ENCODE results near the gene RAG1.

The RAG1 gene

DNA sequence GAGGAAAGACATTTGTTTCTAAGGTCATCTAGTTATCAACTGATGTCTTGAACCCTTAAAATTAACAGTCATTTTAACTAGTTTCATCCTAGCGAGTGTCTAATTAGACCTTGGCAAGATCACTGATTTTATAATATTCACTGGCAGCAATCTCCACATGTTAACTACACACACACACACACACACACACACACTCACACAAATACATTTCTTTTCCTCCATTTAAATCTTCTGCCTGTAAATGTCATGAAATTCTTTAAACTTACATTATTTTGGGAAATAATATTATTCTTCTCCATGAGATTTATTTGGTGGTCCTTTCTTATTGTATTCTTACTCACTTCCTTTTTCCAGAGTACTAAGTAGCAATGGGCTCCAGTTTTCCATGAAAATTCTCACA lies 23.6 kb downstream of the RAG1 start:
- DNase-seq = no peak

DNA sequence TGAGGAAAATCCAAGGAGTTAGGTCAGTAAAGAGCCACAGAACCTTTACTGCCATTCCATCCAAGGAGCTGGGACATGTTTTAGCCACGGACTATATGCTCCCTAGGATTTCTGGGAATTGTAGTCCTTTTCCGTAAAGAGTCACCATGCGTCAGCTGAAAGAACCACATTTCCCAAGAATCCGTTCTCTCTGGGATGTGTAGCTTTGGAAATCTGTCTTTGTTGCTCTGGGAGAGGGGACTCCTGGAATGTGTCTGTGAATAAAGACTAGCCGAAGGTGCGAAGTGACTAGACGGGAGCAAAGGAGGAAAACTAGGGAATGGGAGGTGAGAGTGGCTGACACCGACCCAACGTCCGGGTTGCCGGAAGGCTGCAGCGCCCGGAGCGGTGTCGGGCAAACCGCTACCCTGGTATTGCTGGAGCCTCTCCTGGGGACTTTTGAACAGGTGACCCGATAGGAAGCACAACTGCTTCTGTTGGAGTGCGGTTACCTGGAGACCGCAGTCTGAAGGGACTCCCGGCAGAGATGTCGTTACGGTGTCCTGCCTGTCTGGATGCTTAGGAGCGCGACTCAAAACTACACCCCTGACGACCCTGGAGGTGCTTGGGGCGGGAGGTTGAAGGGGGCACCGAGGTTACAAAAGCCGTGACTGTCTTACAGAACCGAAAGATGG lies 26.6 kb downstream of the RAG1 start, which contains the start of gene IFTAP:
IFTAP (plus strand) TSS at position 187 of the 674 bp plus-strand sequence. CDS start 15,602 bp downstream, outside the sequence.
- peak; percentile 69 for DNase-seq

DNA sequence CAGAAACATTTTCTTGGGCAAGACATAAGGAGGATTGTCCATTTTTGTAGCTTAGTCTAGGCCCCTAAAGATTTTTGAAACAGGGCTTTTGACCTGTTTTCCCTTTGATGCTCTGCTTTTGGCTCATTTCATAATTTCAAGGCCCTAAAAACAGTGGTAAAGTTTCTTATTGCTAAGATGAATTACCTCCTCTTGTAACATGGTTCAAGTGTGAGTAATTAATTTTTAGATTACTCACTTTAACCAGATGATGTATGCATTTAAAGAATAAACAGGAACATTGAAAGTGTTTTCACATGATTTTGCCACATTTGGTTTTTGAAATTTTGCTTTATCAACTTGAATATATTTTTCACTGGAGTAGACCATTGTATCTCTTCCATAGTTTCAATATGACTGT lies 29.1 kb downstream of the RAG1 start:
- DNase-seq = no peak

DNA sequence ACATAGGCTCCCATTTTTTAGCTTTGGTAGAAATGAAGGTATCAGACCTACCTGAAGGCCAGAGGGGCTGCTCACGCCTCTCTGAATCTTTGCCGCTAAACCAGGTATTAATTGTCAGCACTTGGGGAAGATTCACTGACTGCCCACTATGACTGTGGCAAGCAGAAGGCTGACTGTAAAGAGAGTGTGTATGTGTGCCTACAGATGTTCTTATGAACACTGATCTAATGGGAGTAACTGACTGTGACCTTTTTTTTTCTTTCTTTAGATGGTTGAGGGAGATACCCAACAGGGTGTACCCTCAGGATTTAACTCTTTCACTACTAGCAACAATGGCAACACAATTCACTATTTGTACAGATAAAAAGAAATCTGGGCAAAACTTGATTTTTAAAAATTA lies 30.2 kb downstream of the RAG1 start, which contains the start of gene RAG2:
RAG2 (minus strand) TSS at position 186 of the 400 bp plus-strand sequence. CDS start 4,068 bp downstream, outside the sequence.
- DNase-seq = no peak

DNA sequence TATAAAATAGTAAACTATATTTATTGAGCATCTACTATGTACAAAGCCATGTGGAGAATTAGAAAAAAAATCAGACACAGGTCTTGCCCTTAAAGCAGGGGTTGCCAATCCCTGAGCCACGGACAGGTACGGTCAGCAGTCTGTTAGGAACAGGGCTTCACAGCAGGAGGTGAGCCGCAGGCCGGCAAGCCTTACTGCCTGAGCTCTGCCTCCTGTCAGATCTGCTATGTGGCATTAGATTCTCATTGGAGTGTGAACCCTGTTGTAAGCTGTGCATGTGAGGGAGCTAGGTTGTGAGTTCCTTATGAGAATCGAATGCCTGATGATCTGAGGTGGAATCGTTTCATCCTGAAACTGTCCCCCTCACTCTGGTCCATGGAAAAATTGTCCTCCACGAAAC lies 32.4 kb downstream of the RAG1 start:
- no peak for DNase-seq

DNA sequence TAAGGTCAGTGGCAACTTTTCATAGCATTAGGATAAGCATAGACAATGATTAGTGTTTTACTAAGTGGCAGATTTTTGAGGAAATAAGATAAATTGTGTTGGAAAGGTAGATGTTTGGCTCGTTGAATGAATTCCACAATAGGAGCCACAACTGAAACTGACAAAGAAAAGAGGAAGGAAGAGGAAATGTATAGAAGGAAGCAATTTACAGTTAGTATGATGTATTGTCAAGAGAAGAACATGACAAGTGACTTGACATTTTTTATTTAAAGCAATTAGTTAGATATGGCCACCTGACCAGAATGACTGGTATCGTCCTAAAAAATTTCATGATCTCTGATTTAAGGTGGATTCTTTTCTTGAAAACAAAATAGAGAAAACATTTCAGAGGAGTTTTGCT lies 33.3 kb downstream of the RAG1 start:
- DNase-seq = no peak

DNA sequence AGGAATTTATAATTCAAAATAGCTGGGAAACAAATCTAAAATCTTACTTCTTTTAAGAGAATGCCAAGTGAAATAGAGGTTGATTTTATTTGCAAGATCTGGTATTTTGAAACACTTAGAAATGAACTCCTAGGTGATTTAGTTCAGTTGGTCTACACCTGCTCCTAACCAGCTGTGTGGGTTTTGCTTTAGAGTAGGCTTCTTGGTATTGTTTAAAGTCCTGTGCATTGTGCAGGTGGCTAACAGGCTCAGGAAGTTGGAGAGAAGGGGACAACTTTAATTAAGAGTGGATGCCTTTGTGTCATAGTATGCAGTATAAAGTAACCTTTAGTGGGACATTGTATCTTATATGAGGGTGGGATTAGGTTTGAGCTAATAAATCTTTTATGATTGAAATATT lies 34.3 kb downstream of the RAG1 start:
- DNase-seq = no peak

DNA sequence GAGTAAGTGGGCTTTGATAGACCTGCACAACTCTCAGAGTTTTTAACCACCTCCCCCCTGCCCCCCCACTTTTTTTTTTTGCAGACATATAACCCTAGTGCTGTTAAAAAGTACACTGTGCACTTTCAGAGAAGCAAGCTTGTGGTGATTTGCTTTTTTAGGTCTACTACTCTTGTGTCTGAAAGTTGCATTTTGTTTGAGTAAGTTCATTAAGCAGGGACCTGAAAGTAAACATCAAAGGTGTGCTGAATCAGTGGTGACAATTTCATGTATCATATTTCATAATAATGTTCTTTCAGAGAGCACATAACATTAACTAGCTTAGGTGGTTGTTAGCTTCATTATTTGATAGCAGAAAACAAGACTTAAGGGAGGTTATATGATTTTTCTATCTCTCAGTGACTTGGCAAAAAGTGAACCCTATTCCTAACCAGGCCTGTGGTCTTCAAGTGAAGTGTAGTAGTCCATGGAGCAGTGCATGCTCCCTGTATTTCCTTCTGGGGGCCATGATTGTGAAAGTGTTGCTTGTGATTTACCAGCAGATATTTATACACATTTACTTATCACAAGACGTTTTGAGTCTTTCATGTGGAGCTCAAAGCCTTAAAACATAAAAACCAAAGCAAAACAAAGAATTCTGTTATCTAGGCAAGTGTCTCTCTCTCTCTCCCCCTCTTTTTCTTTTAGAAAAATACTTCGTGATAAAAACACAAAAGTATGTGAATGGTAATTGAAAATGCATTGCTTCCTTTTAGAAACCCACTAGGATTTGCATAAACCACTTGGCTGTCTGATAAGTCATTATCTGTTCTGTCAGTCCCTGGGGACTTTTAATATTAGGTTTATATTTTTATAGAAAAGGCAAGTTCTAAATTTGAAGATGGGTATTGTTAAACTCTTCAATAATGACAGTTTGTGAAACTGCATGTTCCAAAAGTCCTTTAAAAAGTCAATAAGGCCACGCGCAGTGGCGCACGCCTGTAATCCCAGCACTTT lies 37.7 kb downstream of the RAG1 start:
- no peak for DNase-seq

DNA sequence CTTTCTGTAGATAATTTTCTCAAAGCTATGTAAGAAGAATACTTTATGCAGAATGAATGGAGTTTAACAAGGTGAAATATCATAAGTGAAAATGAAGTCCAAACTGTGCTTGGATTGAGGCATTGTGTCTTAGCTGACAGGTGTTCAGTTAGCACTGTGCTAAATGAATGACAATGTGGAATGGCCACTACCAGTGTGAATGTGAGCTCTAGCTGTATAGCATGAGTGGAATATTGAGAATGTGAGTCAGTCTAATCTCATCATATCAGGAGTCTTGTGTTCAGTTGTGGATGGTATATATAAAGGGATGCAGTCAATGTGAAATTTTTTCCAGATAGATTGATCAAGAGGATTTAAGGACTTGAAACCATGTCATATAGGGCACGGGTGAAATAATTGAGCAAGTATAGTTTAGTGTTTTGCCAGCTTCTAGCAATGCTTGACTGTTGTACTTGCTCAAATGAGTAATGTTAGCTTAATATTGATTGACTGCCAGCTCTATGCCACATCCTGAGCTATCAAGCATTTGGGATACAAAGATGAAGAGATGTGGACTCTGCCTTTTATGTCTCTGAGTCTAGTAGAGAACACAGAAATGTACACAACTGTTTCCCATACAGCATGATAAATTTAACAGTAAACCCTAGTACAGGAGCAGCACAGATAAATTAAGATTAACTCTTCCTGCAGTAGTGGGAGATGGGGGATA lies 40.8 kb downstream of the RAG1 start:
- no peak for DNase-seq

DNA sequence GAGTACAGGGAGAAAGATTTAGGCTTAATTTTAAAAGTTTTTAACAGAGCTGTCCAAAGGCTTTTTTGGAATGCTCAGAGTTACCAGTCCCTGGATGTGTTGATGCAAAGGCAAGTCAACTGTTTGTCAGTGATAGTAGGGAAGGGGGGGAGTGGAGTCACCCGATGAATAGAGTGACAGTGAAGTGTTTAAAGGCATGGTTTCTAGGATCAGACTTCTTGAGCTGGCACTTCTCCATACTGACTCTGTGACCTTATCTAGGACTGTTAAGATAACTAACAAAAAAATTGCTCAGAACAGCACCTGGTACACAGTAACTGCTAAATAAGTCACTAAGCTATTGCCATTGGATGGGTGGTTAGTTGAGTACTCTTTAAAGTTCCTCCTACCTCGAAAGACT lies 41.6 kb downstream of the RAG1 start:
- DNase-seq = no peak

DNA sequence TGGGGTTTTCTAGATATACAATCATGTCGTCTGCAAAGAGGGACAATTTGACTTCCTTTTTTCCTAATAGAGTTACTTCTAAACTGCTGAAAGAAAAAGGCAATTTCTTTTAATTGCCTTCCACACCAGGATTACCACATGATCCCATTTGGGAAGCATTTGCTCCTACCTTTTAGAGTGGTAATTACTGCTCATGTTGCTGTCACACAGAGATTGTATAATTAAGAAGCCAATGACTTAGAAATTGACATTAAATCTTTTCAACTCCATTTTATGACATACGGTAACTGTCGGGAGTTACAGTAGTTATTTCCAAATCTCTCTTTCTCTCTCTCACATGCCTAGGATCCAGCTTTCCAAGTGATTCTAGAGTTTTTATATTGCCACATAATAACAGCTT lies 48.0 kb downstream of the RAG1 start:
- DNase-seq = no peak

DNA sequence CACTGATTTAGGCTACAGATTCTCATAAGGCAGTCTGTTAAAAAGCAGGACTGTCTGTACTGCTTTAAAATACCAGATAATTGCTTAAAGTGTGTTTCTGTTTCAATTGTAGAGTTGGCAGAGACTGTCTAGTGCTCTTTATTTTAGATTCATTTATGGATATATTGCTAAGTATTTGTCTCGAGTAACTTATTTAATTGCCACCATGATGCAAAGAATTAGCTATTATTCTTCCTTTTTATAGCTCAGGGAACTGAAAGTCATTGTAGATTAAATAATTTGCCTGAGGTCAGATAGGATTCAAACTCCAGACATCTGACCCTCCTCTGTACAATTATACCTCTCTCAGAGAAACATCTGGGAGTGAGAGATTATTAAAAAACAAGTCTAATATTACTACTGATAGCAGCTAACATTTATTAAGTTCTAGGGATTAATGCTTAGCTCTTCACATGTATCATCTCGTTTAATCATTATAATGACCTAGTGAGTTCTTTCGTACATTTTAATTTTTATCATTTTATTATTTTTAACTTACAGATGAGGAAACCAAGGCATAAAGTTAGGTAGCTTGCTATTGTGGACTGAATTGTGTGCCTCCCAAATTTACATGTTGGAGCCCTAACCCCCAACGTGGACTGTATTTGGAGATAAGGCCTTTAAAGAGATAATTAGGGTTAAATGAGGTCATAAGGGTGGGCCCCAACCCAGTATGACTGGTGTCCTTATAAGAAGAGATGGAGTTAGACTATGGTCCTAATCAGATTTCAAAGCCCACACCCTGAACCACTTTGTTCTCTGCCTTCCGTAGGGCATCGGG lies 49.9 kb downstream of the RAG1 start:
- DNase-seq = no peak

DNA sequence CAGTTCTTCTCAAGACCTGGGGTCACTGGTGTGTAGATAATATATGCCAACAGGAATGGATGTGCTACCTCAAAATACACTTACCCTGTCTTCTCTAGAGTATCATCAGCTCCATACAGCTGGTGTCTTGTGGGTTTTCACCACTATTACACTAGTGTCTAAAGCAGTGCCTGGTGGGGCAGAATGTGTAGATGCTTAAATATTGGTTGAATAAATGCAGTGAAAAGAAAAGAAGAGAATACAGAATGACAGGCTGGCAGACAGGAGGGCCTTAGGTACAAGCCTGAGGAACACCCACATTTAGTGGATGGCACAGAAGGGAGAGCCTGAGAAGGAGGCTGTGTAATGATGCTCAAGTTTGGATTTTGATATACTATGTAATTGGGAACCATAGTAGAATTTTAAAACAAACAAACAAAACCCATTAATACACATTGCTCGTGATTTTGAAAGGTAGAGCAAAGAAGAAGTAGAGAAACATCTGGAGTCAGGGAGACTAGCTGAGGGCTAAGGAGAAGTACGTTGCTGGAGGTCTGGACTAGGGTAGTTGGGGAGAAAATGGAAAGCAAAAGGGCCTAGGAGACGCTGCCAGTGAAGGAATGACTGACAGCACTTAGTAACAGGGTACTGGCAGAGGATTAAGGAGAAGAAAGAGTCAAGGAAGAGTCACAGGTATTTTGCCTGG lies 50.7 kb downstream of the RAG1 start:
- DNase-seq = no peak

DNA sequence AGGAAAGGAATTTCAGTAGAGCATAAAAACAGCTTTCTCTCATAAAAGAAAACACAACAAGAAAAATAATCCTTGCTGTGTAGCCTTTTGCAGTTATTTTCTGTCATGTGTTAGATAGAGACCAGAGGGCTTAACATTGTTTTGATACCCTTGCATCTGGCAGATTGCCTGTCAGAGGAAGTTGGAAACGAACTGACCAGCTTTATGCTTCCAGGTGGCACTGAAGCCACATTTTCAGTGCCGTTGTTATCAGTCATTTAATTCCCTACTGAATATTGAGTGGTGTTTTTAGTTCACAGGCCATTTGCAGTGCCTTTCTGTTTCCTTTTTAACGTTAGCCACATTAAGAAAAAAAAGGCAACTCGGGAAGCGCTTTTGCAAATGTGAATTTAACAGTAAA lies 51.7 kb downstream of the RAG1 start:
- no peak for DNase-seq

DNA sequence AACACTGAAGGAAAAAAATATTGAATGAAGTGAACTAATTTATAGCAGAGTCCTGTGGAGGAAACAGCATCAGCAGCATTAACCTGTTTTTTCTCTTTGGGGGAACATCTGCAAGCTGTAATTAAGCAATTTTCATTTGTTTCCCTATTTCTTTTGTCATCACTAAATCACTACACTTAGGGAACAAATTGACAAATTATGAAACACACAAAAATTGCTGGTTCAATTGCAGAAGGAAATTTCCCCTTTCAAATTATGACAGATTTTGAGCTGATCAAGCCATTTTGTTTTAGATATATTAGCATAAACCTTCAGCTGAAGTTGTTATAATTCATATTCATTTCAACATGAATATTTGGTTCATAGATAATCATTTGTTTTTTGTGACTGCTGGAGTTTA lies 52.4 kb downstream of the RAG1 start:
- DNase-seq = no peak

DNA sequence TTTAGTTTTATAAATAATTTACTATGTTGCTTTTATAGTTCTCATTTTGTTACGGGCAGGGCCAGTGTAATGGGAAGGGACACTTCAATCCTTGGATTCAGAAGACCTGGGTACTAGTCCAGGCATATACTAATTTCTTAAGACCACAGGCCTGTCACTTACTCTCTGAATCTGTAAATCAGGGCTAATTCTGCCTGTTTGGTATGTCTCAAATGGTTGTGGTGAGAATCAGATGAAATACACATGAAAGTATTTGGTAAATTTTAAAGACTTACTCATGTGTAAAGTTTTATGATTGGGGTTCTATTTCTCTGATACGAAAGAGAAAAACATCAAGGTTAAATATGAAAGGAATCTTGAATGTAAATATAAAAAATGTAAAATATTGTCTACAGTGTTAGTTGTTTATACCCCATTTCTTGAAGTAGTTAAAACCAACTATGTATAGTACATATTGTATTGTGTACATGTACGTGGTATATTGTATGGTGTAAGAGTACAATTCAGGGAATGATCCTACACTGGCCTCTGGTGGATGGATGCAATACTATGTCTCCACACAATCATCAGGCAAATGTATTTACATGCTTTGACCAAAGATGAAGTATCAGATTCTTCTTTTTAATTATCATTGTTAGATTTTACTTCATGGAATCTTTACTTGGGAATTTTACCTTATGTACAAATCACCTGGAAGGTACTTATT lies 54.8 kb downstream of the RAG1 start:
- DNase-seq = no peak

DNA sequence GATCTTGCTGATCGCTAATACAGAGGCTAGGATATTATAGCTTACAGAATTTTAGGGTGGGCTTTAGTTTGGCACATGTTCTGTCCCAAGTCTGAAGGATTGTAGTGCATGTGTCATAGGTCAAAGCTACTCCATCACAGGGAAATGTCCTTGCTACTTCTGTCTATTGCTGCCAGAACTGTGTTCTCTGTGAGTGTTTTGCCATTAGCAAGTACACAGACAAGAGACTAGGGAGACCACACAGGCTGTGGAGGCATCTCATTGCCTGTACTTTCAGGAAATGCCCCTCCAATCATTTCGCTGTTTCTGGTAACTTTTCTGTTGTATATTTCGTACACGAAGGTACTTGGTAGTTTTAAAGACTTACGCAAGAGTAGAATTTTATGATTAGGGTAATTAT lies 55.7 kb downstream of the RAG1 start:
- no peak for DNase-seq

DNA sequence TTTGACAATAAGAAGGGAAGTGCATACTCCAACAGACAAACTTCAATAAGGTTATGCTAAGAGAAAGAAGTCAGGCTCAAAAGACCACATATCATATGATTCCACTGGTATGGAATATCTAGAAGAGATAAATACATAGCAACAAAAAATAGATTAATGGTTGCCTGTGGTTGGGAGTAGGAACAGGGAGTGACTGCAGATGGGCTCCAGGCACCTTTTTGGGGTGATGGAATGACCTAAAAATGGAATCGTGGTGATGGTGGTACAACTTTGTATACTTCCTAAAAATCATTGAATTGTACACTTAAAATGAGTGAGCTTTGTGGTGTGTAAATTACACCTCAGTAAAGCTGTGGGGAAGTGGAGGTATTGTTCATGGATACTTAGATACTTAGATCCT lies 59.2 kb downstream of the RAG1 start:
- DNase-seq = no peak

DNA sequence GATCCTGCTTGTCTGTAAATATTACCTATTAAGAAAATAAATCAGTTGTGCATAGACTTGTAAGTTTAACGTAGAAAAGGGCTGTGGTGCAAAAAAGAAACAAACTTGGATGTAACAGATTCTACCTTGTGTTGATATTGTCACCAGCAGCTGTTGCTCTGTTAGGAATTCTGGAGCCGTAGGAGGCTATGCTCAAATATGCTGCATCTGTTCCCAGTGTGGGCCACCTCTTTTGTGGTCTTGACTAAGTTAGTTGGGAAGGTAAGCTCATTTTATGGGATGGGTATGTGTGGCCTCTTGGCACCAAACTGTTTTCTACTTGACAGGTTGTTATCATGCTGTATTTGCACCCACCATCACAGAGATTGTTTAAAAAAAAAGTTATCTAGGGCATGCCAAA lies 59.7 kb downstream of the RAG1 start:
- DNase-seq = no peak

DNA sequence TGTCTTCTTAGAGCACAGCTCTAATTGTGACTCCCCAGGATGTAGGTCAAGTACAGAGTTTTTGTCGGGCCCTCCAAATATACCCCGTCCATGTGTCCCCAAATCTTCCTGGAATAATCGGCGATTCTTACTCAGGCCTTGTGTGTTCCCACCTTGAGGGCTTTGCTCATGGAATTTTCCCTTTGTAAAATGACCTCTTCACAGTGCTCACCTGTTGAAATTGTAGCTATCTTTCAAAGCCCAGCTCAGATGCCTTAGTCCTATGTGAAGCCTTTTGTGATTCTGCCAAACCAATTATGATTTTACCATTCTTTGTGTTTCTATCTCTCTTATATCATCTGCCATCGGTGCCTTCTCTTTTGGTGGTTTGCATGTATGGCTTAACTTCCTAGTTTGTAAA lies 60.3 kb downstream of the RAG1 start:
- no peak for DNase-seq

DNA sequence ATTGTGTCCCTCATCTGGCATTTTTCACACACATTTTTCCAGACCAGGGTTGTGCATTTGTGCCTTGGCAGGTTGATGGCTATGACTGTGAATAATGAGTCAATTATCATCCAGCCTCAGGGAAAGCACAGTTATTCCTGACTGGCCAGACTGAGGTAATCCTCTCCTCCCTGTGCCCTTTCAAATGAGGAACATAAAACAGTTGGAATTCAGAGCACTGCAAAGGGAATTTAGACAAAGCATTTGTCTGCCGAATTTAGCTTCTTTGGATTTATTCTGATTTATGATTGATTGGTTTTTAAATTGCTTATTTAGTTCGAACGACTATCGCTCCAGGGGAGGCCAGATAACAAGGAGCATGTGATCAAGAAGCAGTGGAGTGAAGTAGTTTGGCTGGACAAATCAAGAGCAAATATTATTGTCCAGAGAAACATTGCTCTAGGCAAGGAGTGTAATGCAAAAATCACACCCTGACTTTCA lies 61.0 kb downstream of the RAG1 start:
- DNase-seq = no peak
